Smooth muscle cell (in vitro differentiated cells): Measurements from ENCODE around the gene RBM15. TPM values are rescaled to one million over a fixed set of nuclear protein-coding genes. Genes with fewer than 3 reads are reported as not detected.

Experiments used
- DNase-seq: peaks from one replicate; lab custom pipeline; 2025; ENCODE audit not compliant: unreplicated experiment; lab: John Stamatoyannopoulos, UW
- H2AFZ ChIP-seq: fragments of 200-600 bp; sonication (generic); 2 replicates; pipeline ENCODE4 v1.6.0; 2016; ENCODE audit warnings: antibody characterized with exemption, low read depth, mild to moderate bottlenecking
- H3F3A ChIP-seq: fragments of 200-600 bp; sonication (generic); 2 replicates; pipeline ENCODE4 v1.6.0; 2017; ENCODE audit warnings: antibody characterized with exemption, low read depth
- H3K27ac ChIP-seq: fragments of 200-600 bp; sonication (generic); 2 replicates; pipeline ENCODE4 v1.5.1; 2016; ENCODE audit warnings: low read depth, mild to moderate bottlenecking
- H3K27me3 ChIP-seq: fragments of 200-600 bp; sonication (generic); 2 replicates; pipeline ENCODE4 v1.6.1; 2016; ENCODE audit warnings: low read depth, mild to moderate bottlenecking
- H3K36me3 ChIP-seq: fragments of 200-600 bp; sonication (generic); 2 replicates; pipeline ENCODE4 v1.5.1; 2016; ENCODE audit warnings: low read depth
- H3K4me1 ChIP-seq: fragments of 200-600 bp; sonication (generic); 2 replicates; pipeline ENCODE4 v1.5.1; 2016; ENCODE audit warnings: low read depth
- H3K4me2 ChIP-seq: fragments of 200-600 bp; sonication (generic); 2 replicates; pipeline ENCODE4 v1.6.0; 2016; ENCODE audit warnings: mild to moderate bottlenecking
- H3K4me3 ChIP-seq: fragments of 200-600 bp; sonication (generic); 2 replicates; pipeline ENCODE4 v1.5.1; 2016; ENCODE audit warnings: mild to moderate bottlenecking
- H3K79me2 ChIP-seq: fragments of 200-600 bp; sonication (generic); 2 replicates; pipeline ENCODE4 v1.6.0; 2016; ENCODE audit warnings: low read depth, mild to moderate bottlenecking
- H3K9ac ChIP-seq: fragments of 200-600 bp; sonication (generic); 2 replicates; pipeline ENCODE4 v1.6.0; 2016; ENCODE audit warnings: low read depth
- H3K9me3 ChIP-seq: fragments of 200-600 bp; sonication (generic); replicated peaks from 2 replicates; pipeline ENCODE4 v1.5.1; 2016; ENCODE audit warnings: low read depth
- H4K20me1 ChIP-seq: fragments of 200-600 bp; sonication (generic); 2 replicates; pipeline ENCODE4 v1.6.0; 2016; ENCODE audit warnings: low read depth
- WGBS: methylation state at CpG from one replicate; pipeline ENCODE4 v1.1.7; 2016; ENCODE audit warnings: low lambda C conversion rate; 5-methylcytosine and 5-hydroxymethylcytosine counted together
- polyA plus RNA-seq: library from polyadenylated mRNA; unstranded; fragments of >200 nt; fragmentation: Nextera tagmentation; extraction: Ambion mirVana; gene quantifications from 2 replicates; pipeline ENCODE4 v1.2.1, GENCODE V29; 2016
- total RNA-seq: library from RNA; depleted of rRNA; stranded (reverse); fragments of >200 nt; gene quantifications from 2 replicates; pipeline ENCODE4 v1.2.3, GENCODE V29; 2014
- TF ChIP-seq, protein P1 (sequence below): fragments of 200-600 bp; sonication (generic); IDR thresholded peaks from 2 replicates; pipeline ENCODE4 v1.5.1; 2017; ENCODE audit warnings: borderline replicate concordance, mild to moderate bottlenecking, antibody characterized with exemption; ENCODE audit not compliant: insufficient read depth, poor library complexity, severe bottlenecking

Gene RBM15, protein sequence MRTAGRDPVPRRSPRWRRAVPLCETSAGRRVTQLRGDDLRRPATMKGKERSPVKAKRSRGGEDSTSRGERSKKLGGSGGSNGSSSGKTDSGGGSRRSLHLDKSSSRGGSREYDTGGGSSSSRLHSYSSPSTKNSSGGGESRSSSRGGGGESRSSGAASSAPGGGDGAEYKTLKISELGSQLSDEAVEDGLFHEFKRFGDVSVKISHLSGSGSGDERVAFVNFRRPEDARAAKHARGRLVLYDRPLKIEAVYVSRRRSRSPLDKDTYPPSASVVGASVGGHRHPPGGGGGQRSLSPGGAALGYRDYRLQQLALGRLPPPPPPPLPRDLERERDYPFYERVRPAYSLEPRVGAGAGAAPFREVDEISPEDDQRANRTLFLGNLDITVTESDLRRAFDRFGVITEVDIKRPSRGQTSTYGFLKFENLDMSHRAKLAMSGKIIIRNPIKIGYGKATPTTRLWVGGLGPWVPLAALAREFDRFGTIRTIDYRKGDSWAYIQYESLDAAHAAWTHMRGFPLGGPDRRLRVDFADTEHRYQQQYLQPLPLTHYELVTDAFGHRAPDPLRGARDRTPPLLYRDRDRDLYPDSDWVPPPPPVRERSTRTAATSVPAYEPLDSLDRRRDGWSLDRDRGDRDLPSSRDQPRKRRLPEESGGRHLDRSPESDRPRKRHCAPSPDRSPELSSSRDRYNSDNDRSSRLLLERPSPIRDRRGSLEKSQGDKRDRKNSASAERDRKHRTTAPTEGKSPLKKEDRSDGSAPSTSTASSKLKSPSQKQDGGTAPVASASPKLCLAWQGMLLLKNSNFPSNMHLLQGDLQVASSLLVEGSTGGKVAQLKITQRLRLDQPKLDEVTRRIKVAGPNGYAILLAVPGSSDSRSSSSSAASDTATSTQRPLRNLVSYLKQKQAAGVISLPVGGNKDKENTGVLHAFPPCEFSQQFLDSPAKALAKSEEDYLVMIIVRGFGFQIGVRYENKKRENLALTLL
- total RNA-seq: 27.6 and 32.9 TPM in 2 replicates
- polyA plus RNA-seq: 5.3 and 8.1 TPM in 2 replicates

DNA sequence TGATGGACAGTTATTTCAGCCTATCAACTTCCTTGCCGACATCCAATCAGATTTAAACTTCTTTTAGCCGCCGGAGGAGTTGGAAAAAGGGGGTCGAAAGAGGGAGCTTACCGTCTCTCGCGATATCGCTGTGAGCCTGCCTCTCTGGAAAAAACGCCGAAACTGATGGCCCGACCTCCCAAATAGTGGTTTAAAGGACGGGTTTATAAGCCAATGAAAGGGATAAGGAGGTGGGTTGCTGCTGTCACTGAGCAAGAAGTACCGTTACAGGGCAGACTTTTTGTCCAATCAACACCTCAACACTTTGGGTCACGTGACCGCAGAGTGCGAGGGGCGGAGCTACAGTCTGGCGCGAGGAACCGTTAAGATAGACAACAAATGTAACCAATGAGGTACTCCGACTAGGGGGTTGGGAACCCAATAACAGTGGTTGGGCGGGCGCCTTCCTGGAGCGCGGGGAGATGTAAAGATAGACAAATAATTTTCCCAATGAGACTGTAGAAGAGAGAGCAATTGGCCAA is at the start of gene RBM15:
Gene RBM15, plus strand, starts transcription at position 492 of the 521 bp plus-strand sequence. Its CDS starts 29 bp downstream, at position 521.
- peaks cover 40% of the 10 kb centered on the region for H3K79me2 ChIP-seq
- peak; percentile 92 for DNase-seq
- under 1% methylated on average over 25 of the region's 25 CpGs for WGBS
- peak within 1 kb of the TSS; percentile 98 for H3K9ac ChIP-seq
- H3K36me3 ChIP-seq: no peaks in the 10 kb centered on the region
- H3K9me3 ChIP-seq: no peaks in the 10 kb centered on the region
- H4K20me1 ChIP-seq: peaks cover 40% of the 10 kb centered on the region
- H3F3A ChIP-seq: peaks cover 9% of the 10 kb centered on the region
- peak within 1 kb of the TSS; percentile 98 for H3K27ac ChIP-seq
- TF ChIP-seq, protein P1, sequence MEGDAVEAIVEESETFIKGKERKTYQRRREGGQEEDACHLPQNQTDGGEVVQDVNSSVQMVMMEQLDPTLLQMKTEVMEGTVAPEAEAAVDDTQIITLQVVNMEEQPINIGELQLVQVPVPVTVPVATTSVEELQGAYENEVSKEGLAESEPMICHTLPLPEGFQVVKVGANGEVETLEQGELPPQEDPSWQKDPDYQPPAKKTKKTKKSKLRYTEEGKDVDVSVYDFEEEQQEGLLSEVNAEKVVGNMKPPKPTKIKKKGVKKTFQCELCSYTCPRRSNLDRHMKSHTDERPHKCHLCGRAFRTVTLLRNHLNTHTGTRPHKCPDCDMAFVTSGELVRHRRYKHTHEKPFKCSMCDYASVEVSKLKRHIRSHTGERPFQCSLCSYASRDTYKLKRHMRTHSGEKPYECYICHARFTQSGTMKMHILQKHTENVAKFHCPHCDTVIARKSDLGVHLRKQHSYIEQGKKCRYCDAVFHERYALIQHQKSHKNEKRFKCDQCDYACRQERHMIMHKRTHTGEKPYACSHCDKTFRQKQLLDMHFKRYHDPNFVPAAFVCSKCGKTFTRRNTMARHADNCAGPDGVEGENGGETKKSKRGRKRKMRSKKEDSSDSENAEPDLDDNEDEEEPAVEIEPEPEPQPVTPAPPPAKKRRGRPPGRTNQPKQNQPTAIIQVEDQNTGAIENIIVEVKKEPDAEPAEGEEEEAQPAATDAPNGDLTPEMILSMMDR: no peak
- H2AFZ ChIP-seq: peak within 1 kb of the TSS; percentile 90
- H3K4me1 ChIP-seq: peaks cover 48% of the 10 kb centered on the region
- no peaks in the 10 kb centered on the region for H3K27me3 ChIP-seq
- H3K4me3 ChIP-seq: peak within 1 kb of the TSS; percentile 73
- H3K4me2 ChIP-seq: peak within 1 kb of the TSS; percentile 96

DNA sequence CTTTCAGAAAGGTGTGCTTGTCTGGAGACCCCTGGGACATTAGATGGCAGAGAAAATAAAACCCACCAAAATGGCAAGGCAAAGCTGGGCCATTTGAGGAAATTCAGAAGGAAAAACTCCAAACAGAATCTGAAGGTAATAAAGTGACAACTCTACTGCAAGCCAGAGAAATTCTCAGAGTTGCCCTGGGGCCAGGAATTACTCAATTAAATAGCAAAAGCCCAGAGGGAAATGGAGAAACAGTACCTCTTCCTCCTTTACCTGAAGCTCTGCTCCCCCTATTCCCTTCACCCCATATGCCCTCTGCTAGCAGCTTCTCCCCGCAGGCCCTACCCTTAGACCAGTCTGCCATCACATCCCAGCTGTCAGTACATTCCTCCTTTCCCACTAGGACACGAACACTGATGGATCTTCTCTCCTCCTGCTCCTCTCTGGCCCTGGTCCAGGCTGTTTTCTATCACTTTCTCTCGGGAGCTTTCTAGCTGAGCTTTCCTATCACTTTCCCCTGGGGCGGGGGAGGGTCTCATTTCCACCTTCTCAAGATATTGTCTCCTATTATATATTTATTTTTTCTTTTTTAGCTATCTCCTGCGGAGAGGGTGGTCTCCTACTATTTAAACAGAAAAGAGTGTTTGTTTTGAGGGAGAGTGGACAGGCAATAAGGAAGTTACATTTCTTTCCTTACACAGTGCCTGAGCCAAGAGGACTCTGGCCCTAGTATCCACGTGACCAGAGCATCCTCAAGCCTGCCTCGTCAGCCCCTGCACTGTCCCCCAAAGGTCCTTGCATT is 47.7 kb upstream of the RBM15 start:
- Histone ChIP-seq H3K27ac (no peak overlapping the region), H3F3A (no peaks in the 10 kb centered on the region), H3K9me3 (no peaks in the 10 kb centered on the region), H3K27me3 (no peaks in the 10 kb centered on the region), H3K4me3 (no peak overlapping the region), H3K79me2 (no peaks in the 10 kb centered on the region), H3K4me2 (no peak overlapping the region), H3K9ac (no peak overlapping the region), H4K20me1 (no peaks in the 10 kb centered on the region), H2AFZ (no peak overlapping the region), H3K4me1 (no peaks in the 10 kb centered on the region), H3K36me3 (no peaks in the 10 kb centered on the region)
- TF ChIP-seq, protein P1: no peak
- WGBS: 65% methylated on average over 7 of the region's 7 CpGs
- no peak for DNase-seq

DNA sequence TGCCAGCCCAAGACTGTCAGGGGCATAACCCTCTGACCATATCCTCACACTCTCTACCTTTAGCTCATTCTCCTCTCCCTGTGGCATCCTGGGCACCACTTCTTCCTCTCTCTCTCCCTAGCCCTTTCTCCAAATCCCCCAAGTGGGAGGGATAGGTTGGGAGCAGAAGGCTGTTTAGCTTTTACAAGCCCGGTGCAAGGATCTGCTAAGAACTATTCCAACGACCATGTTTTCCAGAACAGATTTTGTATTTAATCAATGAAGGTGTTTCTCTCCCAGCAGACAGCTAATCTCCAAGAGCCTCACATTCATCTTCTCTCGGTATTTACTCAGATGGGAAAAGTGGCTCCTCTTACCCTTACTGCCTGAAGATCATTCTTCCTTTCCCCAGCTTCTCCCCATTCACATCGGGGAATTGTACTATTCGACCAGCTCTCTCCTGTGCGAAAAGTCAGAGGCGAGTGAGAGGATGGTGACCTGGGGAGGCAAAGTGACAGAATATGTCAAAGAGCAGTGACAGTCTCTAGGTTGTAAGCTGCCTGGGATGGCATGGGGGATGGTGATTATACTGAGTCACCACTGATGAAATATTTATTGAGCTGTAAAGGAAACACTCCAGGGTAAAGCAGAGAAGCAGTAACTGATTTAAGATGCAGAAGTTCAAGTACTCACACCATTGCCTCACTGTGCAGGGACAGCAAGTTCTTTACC is 47.0 kb upstream of the RBM15 start:
- Histone ChIP-seq H3K9me3 (no peaks in the 10 kb centered on the region), H3K4me3 (no peak overlapping the region), H3K36me3 (no peaks in the 10 kb centered on the region), H2AFZ (no peak overlapping the region), H3K27me3 (no peaks in the 10 kb centered on the region), H3K79me2 (no peaks in the 10 kb centered on the region), H3K9ac (no peak overlapping the region), H3K27ac (no peak overlapping the region), H3K4me2 (no peak overlapping the region), H3K4me1 (no peaks in the 10 kb centered on the region), H3F3A (no peaks in the 10 kb centered on the region), H4K20me1 (no peaks in the 10 kb centered on the region)
- TF ChIP-seq, protein P1: no peak
- no peak for DNase-seq
- WGBS: 56% methylated on average over 7 of the region's 7 CpGs
